Pons (tissue), 1 donor: ENCODE data around the gene DPP6.
"Not testable (repeated sequence)": the region's sequence is repeated elsewhere in the genome, so short reads cannot be mapped to it uniquely, and the experiment has no call there.

Experiments
- DNase-seq: peaks from one replicate; pipeline ENCODE4 v3.0.0-alpha.2; 2016; ENCODE audit warnings: low spot score

The DPP6 gene

DNA sequence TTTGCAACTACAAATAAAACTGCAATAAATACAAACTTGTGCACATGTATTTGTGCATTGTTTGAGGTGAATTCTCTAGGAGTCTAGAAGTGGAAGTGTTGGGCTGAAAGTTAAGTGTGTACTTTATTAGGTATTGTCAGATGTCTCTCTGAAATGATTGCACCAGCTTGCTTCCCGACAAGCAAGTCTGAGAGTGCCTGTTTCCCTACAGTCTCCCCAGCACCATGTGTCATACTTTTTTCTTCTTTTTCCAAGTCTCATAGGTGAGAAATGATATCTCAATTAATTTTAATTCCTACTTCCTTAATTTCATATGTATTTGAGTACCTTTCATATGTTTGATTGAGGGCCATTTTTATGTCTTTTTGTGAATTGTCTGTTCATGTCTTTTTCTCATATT, 614.6 kb downstream of the DPP6 start:
- DNase-seq = no peak

DNA sequence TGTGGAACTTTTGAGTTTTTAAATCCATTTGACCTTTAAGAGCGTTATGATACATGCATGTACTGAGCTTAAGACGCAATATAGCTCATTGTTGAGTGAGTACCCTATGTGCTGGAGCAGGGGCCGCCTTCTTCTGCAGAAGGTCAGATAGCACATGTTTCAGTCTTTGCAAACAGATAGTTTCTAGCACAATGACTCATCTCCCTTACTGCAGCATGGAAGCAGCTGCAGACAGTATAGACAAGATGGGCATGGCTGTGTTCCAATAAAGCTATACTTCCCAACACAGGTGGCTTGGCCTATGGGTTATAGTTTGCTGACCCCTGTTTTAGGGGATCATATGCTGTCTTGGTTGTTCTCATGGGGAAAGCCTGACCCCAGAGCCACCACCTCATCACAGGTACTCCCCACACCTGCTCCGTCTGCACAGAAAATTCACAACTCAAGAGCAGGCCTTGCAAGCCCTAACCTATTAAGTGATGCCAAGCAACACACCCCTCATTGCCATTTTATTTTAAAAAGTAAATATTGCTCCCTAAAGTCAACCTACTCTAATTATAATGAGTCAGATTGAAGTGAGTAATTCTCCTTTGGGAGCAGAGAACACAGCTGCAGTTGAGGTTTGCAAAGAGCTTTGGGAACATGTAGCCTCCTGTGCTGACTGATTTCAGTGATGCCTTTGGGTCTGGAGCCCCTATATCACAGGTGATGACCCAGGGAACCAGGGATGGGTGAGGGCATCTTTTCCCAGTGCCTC, 620.6 kb downstream of the DPP6 start:
- no peak for DNase-seq

- no peak for DNase-seq
Observed at GRCh38 chr7:154674191-154674590, 622.0 kb downstream of the DPP6 start.

DNA sequence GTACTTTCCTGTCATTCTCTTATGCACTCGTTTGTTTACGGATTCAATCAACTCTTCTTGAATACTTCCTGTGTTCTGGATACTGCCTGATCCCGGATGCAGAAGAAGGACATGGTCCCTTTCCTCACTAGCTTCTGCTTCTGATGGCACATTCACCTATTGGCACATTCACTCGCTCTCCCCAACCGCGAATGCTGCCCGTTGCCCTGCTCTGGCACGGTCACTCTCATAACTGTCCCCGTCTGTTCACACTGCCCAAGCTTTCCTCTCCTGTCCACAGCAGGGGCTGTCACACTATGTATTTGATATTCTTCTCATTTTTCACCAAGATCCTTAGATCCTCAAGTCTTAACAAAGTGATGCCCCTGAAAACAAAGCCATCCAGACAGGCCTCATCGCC, 623.4 kb downstream of the DPP6 start:
- DNase-seq = no peak

DNA sequence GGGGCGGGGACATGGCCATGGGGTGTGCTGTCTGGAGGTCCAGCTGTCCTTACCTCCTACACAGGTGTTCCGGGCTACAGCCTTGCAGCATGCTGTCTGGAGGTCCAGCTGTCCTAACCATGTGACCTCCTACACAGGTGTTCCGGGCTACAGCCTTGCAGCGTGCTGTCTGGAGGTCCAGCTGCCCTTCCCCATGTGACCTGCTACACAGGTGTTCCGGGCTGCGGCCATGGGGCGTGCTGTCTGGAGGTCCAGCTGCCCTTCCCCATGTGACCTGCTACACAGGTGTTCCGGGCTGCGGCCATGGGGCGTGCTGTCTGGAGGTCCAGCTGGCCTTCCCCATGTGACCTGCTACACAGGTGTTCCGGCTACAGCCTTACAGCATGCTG, 623.8 kb downstream of the DPP6 start:
- DNase-seq = not testable (repeated sequence)

- DNase-seq = no peak
Observed at GRCh38 chr7:154676422-154677073, 624.4 kb downstream of the DPP6 start.

DNA sequence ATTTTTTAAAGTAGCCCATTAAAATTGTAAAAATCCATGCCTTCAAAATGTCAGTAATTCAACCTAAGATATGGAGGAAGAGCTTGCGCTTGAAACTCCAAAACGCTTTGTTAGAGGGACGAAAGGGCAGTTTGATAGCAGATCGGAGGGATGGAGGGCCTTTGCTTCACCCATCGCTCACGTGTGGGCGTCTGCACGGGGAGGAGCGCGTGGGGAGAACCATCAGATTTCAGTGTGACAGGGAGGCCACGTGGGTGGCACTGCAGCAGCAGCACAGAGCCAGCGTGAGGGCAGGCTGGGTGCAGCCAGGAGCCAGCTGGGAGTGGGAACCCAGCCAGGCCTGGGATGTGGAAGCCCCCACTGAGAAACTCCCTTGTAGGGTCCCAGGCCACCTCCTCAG, 625.3 kb downstream of the DPP6 start:
- no peak for DNase-seq

DNA sequence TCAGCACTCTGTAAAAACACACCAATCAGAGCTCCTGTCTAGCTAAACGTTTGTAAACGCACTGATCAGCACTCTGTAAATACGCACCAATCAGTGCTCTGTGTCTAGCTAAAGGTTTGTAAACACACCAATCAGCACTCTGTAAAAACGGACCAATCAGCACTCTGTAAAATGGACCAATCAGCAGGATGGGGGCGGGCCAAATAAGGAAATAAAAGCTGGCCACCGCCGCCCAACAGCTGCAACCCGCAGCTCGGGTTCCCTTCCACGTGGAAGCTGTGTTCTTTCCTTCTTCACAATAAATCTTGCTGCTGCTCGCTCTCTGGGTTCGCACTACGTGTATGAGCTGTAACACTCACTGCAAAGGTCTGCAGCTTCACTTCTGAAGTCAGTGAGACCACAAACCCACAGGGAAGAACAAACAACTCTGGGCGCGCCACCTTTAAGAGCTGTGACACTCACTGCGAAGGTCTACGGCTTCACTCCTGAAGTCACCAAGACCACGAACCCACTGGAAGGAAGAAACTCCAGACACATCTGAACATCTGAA, 625.9 kb downstream of the DPP6 start:
- not testable (repeated sequence) for DNase-seq

DNA sequence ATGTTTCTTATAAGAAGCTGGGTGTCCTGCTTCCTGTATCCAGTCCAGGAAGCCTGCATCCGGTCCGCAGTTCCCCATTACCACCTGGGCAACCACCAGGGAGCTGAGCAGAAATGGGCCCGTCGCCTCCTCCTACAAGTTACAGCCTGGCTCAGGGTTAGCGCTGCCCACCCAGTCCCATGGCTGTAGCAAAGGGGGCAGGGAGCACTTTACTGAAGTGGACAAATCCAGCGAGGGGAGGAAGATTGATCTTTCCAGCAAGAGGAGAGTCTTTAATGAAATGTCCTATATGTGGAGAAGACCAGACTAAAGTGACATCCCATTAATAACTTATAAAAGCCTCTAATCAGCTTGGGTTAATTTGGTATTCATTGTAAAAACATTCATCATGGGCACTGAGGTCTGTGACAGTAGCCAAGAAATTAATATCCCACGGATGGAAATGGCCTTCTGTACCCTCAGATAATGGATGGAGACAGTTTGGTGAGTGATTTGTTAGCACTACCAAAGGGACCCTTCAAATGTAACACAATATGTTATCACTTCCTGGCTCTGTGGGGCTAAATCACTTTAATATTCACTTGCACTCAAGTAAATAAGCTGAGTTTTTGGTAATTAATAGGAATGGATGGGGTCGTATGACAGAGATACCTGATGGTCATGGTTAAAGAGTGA, 627.3 kb downstream of the DPP6 start:
- DNase-seq = no peak

DNA sequence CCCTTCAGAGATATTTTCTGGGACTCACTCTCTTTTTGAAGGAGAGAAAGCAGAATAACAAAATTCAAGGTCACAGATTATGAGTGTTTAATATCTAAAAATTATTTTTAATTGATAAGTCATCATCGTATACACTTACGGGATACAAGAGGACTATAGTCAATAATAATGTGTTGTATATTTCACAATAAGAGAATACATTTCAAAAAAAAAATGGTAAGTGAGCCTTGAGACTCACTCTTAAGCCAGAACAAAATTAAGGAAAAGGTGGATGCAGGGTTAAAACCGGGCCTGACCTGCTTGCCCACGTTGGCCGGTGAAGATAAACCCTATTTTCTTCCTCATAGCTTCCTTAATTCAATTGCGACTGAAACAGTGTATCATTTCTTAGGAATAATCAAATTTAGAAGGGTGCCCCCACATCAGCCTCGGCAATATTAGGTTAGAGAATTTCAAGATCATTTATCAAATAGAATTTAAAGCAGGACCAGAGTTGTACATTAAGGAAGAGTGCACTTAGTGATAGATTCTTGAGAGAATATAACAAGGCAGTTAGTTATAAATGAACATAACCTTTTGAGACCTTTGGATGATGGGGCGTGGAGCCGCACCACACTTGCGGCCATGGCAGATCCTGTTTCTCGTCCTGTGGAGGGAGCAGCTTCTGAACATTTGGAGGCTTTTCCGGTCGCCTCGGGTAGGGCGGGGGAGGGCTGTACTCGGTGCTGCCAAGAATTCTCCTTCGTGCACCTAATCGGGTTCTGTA, 628.9 kb downstream of the DPP6 start:
- DNase-seq = no peak

DNA sequence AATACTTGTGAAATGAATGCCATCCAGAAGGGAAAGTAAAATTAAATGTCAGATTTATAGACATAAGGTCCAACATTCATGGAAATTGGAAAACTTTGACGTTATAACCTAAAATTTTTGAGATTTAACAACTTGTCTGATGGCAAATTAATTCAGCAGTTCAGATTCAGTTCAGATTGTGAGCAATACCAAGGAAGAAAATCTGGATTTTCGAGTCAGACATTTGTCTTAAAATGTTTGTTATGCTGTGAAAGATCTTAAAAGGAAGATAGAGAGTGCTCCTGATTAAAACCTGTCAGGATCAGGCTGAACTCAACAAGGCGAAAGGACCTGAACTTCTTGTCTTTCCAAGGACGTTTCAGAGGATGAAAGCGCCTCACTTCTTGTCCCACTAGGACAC, 629.8 kb downstream of the DPP6 start:
- no peak for DNase-seq

GRCh38 chr7:154684666-154685563, 632.7 kb downstream of the DPP6 start:
- DNase-seq = peak; percentile 58

DNA sequence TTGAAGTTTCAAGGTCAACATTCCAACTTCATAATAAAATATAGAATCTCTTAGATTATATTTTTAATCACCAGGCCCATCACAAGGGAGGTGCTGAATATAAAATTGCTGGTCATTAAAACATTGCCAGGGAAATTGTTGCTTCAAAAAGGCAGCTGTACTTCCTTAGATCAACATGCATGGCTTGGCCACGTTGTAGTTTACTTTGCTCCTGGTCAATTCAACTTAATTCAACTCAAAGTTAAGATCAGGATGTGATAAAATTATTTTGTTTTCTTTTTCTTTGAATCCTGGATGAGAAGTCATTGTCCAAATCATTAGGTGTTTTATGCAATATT, 633.3 kb downstream of the DPP6 start:
- no peak for DNase-seq

DNA sequence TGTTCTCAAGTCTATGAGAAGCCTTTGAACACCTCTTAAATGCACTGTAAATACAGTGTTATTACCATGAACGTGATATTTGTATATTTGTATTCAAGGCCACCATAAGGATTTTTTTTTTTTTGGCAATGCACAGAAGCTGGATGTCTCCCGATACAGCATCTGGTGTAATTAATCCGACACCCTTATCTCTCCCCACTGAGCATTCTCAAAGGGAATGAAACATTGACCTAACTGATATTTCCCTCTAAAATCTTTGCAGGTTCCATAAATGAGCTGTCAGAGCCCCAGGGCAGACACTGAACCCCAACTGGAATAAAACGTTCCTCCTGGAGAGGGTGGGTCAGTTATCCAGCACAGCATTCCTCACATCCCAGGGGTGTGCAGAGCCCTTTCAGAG, 634.1 kb downstream of the DPP6 start:
- no peak for DNase-seq

DNA sequence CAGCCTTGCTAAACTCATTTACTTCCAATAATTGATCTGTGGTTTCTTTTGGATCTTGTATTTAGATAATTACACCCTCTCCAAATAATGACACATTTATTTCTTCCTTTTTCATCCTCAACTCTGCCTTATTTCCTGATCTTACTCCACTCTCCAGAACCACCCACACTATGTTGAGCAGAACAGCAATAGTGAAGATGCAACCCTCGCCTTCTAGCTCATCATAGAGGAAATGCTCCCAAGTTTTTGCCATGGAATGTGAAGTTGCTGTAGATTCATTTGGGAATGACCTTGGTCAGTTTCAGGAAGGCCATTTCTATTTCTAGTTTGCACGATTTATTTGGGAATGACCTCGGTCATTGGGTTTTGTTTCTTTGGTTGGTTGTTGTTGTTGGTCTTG, 636.8 kb downstream of the DPP6 start:
- DNase-seq = no peak

- DNase-seq = no peak
Observed at GRCh38 chr7:154690411-154690810, 638.2 kb downstream of the DPP6 start.

- DNase-seq = no peak
Observed at GRCh38 chr7:154693661-154694060, 641.5 kb downstream of the DPP6 start.

DNA sequence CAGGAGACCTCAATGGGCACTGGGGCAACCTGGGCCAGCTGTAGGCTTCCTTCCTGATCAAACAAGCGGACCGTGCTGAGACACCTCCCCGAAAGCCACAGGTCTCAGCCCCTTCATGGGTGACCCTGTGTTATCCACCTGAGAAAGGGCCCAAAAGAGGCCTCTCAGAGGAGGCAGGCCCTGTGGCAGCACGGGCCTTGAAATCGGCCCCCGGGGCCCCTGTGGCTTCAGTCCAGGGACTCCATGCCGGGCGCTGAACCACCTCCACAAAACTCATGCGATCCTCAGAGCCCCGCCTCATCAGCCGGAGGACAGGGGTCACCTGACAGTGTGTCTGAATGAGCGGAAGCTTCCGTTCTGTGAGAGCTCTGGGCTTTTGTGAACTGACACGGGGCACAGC, 643.6 kb downstream of the DPP6 start:
- DNase-seq = no peak

DNA sequence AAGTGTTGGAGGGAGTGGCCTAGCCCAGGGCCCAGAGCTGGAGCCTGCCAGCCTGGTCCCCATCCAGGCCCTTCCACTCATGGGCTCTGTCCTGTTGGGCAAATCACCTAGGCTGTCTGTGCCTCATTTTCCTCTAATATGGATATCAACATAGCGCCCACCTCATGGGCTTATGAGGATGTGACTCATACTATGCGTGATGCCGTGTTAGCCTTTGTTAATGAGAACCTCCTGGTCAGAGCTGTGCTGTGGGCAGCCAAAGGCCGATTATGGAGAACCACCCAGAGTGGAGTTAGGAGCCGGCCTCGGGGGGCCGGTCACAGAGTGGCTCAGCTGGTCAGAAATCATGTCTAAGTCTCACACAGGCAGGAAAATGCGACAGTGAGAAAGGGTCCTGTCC, 644.4 kb downstream of the DPP6 start:
- no peak for DNase-seq

GRCh38 chr7:154698726-154699291, 646.6 kb downstream of the DPP6 start:
- DNase-seq = peak; percentile 36

GRCh38 chr7:154699417-154699816, 647.2 kb downstream of the DPP6 start:
- no peak for DNase-seq
